ENCODE data around the gene FAM227B.

DNA sequence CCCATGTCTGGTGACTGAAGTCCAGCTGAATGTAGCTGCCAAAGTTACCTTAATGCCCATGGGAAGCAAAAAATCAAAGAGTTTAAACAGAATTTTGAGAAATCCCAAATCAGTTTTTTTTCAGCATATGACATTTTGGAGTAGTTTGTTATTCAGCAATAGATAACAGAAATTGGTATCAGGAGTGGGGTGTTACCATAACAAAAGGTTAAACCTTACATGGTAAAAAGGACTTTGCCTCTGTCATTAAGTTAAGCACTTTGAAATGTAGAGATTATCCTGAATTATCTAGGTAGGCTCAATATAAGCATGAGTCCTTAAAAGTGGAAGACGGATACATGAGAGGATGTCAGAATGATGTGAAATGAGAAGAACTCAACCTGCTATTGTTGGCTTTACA, 32.3 kb upstream of the FAM227B start:
- no peak for TF ChIP-seq GATA3 (IDR thresholded peaks at IDR 0.05; ENCODE audit: low read depth, low read length)
- TF ChIP-seq GATA2 (IDR thresholded peaks at IDR 0.05; ENCODE audit: low read depth, low read length), result no peak

Data from SH-SY5Y (cell line).